GM19023 (cell line): ENCODE results near the gene CACNA1C.

Experiments
- ATAC-seq: cut with Tn5 transposase; IDR thresholded peaks from one replicate; pipeline ENCODE4 v1.9.1; 2021; ENCODE audit warnings: mild to moderate bottlenecking, moderate library complexity; ENCODE audit not compliant: unreplicated experiment

CACNA1C gene

DNA sequence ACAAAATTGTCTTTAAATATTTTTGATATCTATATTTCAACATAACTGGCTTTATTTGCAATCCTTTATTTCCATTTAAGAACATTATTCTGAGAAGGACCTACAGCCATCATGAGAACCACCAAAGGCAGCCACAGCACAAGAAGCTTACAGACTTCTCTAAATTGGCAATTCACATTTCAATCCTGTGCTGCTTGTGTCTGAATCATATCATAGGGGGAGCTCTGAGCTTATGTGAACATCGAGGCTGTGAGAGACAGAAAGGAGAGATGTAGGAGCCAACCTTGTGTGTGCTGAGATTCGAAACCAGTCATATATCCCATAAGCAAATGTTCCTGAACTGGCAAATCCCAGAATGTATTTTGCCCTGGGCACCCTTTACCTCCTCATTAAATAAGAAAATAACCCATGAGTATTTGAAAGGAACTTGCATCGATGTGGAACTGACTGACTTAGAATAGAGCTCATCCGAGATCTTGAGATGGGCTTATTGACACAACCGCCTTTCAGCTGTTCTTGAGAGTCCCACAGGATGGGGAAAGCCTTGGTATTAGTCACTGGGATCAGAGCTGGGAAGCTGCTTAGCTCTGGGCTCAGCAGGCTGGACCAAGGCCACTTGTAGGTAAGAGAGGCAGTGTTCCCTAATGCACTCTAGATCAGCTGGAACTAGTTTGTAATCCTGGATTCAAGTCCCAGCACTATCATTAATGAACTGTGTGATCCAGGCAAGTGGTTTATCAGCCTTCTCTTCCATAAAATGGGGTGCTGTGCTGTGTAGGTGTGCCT, 329.8 kb downstream of the CACNA1C start:
- no peak for ATAC-seq

DNA sequence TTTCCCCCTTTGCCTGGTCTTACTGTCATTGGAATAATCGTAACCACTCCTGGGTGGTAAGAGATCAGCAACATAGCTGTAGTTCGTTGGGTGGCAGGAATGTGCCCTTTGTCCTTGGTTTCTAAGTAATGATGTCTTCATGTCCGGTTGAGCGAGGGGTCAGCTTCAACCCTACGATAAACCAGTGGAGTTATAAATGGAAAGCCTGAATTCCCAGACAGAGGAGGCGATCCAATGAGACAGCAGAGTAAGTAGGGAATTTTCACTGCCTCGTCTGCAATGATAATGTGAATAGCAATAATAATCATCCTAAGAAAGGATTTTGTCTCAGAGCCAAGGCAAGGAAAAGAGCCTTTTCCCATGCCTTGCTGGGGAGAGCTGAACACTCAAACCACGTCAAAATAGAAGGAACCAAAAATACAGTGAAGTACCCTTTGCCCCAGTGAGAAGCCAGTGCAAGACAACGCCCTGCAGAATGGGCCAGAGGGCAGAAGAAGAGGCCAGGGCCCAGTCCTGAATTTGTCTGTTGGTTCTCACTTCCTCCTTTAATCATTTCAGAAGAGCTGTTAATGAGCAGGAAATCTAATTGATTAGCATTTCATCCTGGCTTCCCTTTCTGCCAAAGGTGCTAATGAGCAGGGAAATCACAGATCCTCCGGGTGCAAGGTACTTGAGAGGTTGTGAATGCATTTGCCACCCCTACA, 330.7 kb downstream of the CACNA1C start:
- ATAC-seq = no peak

DNA sequence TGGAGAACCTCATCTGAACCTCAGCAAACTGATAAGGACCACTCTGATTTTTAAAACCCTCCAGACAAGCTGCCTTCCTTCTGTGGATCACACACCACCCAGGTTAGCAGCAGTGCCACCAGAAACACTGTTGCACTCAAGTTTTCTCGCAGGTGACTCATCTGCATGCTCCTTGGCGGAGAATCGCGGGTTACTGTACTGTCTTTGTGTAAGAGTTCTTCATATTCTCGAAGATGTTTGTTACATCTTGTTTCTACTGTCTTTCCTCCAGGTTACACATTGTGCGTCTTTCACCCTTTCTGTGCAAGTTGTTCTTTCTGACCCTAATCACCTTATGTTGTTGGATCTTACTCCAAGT, 331.2 kb downstream of the CACNA1C start:
- ATAC-seq = no peak

DNA sequence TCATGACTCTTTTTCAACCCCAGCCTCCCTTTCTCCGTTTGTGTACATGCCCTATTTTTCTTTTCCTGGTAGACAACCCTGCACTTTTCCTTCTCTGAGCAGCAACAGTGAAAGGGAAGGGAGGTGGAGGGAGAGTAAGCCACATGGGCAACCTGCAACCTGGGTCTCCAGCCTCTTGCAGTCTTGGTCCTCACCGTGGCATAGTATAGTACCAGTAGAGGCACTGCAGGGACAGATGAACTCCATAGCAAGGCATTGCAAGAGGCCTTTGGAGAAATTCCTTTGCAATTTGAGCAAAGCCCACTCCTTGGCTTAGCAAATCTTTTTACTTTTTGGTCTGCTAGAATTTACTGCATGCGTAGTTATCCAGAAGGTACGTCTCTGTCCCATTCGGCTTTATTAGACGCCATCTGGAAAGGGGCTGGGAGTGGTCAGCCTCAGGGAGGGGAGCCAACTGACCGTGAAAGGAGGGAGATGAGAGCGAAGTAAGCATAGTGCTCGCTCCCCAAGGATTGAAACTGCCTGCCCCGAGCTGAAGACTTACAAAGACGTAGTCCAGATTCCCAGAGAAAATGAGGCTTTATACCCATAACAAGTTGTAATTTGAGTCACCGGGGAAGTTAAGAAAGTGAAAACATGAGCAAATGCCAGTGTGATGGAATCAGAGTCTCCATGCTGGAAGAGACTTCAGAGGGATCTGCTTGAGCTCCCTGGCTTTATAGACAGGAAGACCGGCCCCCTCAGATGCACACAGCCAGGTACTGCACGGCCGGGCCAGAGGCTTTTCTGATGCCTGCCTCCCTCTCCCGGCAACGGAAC, 332.0 kb downstream of the CACNA1C start:
- no peak for ATAC-seq

DNA sequence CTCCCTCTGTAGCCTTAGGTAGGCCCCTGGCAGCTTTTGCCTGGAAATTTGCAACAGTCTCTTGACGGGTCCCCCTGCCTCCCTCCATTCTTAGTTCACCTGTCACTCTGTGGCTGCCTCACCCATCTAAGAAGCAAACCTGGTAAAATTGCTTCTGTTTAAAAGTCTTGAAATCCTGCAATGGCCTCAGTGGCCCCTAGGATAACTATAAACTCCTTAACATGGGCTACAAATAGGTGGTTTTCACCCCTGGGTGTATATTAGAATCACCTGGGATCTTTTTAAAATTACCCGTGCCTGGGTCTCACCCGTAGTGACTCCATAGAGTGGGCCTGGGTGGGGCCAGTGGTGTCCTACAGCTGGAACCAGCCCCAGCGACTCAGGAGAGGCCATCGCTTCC, 332.7 kb downstream of the CACNA1C start:
- ATAC-seq = no peak

DNA sequence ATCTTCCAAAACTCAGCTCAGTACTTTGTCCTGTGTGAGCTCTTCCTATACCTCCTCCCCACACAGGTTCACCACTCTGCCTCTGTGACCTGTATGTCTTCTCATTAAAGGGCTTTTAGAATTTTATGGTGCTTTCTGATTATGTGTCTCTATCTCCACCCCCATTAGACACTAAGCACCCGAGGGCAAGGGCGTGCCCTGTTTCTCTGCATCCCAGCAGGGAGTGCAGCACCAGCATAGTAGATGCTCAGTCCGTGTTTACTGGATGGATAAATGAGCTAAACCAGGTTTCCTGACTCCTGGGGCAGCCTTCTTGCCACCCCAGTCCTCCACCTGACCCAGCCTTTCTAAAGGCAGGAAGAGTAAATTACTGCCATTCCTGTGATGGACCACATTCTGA, 333.8 kb downstream of the CACNA1C start:
- ATAC-seq = no peak

DNA sequence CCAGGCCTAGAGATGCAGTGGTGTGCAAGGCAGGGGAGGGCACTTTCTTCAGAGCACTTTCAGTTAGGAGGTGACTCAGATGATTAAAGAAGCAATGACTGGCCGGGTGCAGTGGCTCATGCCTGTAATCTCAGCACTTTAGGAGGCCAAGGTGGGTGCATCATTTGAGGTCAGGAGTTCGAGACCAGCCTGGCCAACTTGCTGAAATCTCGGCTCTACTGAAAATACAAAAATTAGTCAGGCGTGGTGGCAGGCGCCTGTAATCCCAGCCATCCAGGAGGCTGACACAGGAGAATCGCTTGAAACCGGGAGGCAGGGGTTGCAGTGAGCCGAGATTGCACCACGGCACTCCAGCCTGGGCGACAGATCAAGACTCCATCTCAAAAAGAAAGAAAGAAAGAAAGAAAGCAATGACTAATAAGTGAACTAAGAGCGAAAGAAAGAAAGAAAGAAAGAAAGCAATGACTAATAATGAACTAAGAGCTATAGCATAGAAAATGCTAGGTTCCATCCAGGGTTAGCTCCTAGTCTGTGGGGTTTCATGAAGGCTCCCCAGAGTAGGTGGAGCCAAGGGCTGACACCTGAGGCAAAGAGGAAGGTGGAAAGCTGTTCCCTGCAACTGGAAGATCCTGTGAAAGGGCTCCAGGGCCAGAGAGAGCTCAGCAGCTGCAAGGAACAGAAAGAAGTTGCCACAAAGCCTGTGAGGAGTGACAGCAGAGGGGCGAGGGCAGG, 334.5 kb downstream of the CACNA1C start:
- peak; percentile 59 for ATAC-seq

DNA sequence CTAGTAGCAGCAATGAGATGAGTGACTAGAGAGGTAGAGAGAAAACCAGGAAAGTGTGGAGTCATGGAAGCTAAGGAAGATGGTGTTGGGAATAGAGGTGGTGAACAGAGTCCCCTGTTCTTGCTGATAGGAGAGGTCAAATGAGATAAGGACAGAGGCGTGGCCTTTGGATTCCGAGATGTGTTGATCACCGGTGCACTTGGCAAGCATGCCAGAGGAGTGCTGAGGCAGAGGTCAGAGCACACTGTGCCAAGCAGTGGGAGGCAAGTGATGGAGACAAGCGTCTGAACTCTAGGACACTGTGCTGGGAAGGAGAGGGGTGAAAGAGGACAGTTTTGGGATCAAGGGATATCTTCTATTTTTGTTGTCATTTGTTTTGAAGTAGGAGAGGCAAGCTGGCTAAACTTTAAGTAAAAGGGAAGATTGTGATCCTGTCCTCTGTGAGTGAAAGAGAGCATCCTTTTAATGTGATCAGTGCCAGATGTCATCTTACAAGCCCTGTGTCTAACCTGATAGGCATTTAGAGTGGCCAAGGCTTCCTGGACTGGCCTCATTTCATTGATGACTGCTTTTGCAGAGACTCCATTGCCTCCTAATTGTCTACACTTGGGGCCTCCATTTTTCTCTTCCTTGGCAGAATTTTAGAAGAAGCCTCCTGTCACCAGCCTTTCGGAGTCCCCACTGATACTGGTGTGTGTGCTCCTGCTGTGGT, 336.4 kb downstream of the CACNA1C start:
- ATAC-seq = no peak

DNA sequence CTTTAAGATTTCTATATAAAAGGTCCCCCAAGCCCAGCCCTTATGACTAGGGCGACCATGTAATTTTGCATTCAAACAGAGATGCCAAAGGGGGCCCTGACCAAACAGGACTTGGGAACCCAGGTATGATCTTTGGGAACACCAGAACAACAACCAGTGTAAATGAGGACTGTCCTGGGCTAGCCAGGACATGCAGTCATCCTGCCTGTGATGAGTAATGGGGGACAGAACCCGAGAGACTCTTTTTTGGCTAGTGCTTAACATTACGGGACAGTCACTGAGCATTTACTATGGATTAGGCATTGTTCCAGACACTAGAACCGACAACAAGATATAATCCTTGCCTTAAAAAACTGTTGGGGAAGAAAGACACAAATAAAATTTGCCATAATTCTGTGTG, 337.3 kb downstream of the CACNA1C start:
- no peak for ATAC-seq

DNA sequence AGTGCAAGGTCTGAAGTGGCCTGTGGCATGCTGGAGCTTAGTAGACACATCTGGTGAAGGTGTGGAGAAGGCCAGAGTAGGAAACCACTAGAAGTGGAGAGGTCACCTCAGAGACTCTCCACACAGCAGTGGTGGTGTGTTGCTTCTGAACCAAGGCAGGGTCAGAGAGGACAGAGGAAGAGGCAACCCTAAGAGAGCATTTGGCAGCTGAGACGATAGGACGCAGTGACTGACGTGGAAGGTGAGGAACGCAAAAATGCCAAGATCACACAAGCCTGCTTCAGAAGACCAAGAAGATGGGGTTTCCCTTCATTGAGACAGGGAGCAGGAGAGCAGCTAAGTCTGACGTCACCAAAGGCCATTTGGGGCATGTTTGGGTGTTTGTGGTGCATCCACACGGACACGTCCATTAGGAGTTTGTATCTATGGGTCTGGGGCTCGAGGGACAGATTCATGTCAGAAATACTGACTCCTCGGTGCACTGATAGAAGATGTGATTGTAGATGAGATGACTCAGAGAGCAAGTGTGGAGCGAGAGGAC, 338.1 kb downstream of the CACNA1C start:
- no peak for ATAC-seq

DNA sequence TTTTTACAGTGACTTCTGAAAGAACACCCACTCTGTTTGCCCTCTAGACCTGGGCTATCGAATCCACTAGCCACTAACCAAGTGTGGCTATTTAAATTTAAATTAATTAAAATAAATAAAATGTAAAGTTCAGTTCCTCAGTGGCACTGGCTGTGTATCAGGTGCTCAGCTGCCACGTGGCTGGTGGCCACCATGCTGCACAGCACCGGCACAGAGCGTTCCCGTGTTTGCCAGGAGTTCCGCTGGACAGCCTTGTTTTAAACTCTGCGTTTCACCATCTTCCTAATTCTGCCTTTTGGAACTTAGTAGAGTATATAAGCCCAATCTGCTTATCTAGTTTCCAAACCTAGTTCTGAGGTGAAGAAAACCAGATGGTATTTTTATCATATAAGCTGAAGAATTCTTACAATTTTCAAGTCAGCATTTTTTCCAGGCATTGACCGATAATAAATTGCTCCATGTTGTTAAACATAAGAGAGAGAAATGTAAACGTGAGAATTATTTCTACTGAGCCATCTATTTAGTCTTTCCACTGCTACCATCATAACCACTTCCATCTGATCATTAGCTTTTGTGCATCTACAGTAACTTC, 339.0 kb downstream of the CACNA1C start:
- ATAC-seq = no peak

DNA sequence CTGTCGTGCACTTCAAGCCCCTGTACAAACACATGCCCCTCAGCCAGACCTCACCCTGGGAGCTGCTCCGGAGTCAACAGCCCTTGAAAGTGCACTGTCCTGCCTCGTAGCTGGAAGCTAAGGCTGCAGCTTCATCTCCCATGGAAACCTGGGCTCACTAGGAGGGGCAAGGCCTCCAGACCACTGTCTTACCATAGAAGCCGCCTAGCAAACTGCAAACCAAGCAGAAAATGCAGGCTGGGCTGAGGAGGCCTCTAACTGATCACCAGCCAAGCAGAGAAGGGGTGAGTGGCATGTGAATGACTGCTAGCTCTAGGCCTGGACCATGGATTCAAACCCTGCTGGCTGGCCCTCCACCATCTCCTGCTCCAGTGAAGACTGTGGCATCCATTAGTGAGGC, 340.2 kb downstream of the CACNA1C start:
- no peak for ATAC-seq

DNA sequence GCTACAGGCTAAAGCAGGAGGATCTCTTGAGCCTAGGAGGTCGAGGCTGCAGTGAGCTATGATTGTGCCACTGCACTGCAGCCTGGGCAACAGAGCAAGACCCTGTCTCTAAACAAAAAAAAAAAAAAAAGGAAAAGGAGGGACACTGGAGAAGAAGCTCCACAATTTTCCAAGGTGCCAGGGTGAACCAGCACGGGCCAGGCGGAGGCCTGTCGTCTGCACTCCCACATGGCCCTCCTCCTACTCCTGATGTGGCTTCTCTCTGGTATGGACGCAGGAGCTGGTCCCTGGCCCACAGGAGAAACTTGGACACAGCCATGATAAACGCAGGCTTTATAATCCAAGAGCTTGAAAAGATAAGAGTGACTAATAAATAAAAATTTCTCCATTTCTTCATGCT, 341.2 kb downstream of the CACNA1C start:
- no peak for ATAC-seq

DNA sequence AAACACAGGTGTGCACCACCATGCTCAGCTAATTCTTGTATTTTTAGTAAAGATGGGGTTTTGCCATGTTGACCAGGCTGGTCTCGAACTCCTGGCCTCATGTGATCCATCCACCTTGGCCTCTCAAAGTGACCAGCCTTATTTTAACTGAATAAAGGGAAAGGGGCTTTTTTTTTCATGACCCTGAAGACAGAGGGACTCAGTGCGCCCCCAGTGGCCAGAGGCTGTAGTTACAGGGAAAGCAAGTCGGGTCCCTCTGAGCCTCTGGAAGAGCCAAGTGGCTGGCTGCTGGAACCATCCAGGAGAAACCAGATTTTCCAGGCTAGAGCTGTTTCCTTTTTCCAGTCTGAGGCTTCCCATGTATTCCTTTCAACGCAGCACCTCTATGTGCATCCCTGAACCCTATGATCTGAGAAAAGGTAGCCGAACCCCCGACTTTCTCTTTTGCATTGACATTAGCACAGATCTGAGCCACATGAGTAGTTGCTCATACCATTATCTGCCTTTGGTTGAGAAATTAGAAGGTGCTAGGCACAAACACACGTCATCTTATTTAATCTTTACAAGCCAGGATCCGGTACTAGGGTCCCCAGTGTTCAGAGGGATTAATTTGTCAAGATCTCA, 342.7 kb downstream of the CACNA1C start:
- no peak for ATAC-seq

DNA sequence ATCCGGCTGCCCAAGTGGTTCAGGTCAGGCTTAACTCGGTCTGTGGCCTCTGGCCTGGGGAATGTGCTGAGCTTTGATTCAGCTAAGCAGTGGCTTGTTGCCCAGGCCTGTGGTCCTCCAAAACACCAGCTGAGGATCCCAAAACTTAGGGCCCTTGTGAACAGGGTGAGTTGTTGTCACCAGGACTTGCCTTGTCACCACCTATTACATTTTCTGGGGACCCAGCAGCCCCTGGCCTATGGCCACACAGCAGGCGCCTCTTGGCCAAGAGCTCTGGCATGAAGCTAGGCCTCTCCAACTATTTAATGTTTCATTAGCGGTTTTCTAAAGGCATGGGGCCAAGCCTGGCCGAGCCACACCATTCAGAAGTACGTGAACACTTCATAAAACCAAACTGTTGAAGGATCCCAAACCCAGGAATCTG, 343.7 kb downstream of the CACNA1C start:
- no peak for ATAC-seq

DNA sequence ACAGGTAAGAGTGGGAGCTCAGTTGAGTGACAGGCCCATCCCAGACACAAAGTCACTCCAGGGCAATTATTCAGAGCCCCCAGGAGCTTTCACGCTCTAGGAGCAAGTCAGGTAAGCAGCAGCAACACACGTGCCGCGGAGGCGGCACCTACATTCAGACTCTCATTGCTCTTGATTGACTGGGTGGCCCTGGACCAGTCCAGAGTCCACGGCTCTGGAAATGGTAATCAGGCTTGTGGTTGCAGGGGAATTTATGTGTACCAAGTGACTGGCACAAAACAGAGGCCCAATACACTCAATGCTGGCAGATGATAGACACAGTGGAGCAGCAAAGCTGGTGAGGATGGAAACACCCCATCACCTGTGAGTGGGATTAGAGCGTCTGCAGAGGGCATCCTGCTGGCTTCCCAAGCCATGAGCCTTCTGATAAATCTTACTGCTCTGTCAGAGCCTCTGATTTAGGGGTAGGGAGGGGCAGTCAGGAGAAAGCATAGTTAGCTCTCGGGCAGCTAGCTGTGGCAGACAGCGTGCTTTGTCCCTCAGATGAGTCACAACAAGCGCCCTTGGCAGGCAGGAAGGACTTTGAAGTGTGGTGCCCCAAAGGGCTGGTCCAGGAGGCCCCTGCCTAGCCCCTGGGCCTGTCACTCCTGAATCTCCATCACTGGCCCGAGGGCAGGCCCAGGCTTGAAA, 344.7 kb downstream of the CACNA1C start:
- no peak for ATAC-seq

DNA sequence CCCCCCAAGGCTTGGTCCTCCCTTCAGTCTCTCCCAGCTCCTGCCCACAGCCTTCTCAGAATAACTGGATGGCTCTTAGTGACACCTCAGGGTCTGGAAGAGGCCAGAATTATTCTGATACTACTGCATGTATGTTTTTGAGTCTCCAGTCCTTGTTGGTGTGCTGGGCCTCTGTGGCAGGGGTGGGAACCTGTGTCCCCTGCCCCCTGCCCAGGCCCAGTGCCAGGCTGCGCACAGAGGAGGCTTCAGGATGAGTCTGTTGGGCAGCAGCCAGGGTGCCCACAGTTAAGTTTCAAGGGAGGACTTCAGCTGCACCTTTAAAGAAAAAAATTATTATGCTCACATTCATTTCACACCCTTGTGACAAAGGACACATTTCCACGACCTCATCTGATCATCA, 348.3 kb downstream of the CACNA1C start:
- ATAC-seq = no peak

DNA sequence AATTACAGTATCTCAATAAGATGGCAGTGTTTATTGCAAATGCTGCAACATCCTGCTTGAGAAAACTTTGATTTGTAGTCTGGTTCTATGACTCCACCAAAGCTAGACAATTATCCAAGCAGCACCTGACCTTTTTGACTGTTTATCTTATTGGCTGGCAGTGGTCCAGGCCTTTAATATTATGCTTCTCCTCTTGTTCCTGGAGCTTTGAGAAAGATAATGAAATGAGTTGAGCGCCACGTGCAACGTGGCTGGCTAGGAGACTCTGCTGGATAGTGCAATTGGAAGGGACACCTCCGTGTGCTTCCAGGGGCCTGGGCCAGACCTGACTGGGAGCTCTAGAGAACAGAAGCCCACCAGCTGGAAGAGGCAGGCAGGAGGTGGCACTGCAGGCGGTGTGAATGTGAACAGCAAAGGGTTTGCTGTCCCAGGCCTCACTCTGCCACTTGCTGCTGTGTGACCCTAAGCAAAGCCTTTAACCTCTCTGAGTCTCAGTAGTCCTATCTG, 349.3 kb downstream of the CACNA1C start:
- no peak for ATAC-seq
